ENCODE data around the gene DCLK3.

DNA sequence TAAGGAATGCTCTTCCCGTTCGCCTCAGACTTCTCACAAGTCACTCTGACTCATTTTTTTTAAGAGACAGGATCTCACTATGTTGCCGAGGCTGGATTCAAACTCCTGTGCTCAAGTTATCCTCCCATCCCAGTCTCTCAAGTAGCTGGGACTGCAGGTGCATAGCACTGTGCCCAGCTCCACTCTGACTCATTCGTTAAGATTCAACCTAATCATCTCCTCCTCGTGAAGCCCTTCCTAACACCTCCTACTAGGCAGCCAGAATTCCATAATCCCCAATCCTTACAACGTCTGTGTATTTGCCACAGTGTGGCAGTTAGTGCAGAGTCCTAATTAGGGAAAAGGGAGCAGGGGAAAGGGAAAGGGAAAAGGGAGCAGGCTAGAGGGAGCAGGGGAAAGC, 26.4 kb upstream of the DCLK3 start:
- TF ChIP-seq, protein P1, sequence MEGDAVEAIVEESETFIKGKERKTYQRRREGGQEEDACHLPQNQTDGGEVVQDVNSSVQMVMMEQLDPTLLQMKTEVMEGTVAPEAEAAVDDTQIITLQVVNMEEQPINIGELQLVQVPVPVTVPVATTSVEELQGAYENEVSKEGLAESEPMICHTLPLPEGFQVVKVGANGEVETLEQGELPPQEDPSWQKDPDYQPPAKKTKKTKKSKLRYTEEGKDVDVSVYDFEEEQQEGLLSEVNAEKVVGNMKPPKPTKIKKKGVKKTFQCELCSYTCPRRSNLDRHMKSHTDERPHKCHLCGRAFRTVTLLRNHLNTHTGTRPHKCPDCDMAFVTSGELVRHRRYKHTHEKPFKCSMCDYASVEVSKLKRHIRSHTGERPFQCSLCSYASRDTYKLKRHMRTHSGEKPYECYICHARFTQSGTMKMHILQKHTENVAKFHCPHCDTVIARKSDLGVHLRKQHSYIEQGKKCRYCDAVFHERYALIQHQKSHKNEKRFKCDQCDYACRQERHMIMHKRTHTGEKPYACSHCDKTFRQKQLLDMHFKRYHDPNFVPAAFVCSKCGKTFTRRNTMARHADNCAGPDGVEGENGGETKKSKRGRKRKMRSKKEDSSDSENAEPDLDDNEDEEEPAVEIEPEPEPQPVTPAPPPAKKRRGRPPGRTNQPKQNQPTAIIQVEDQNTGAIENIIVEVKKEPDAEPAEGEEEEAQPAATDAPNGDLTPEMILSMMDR (IDR thresholded peaks at IDR 0.05; ENCODE audit: insufficient read depth, low read depth, low read length): no peak
- TF ChIP-seq EZH2 (IDR thresholded peaks at IDR 0.05; ENCODE audit: insufficient read depth, low read length): no peak
